GM21447 (cell line): ENCODE results near the gene MRPS14.
A peak's percentile ranks its signal among the peaks of the same experiment; 100 is the strongest.
"Not testable (repeated sequence)": the region's sequence is repeated elsewhere in the genome, so short reads cannot be mapped to it uniquely, and the experiment has no call there.

Experiments used
- ATAC-seq: cut with Tn5 transposase; IDR thresholded peaks from one replicate; pipeline ENCODE4 v1.9.1; 2021; ENCODE audit not compliant: unreplicated experiment

MRPS14 gene

DNA sequence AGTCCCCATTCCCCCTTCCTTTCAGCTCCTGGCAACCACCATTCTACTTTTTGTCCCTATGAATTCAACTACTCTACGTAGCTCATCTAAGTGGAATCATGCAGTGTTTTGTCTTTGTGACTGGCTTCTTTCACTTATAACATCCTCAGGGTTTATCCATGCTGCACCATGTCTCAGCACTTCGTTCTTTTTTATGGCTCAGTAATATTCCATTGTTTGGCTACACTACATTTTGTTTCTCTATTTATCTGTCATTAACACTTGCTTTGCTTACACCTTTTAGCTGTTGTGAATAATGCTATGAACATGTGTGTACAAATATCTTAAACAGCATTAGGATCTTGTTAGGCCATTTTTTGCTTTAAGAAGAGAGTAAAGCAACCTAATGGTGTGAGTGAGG, 1.5 kb upstream of the MRPS14 start:
- no peak for ATAC-seq

GRCh38 chr1:175023922-175024242, 657 bp upstream of the MRPS14 start:
- not testable (repeated sequence) for ATAC-seq

DNA sequence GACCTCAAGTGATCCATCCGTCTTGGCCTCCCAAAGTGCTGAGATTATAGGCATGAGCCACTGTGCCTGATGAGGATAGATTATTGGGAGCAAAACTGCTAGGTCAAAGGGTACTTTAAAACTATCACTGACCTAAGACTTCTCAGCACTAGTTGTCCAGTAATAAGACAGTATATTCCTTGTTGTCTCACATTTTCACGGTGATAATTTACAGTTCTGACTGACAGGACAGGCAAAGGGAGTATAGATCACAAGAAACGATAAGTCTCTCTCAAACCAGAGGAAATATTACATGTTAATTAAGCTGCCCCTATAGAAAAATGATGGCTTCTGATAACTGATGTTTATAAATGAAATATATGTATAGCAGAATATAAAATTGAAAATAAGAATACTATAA, 3.7 kb downstream of the MRPS14 start:
- no peak for ATAC-seq

GRCh38 chr1:175015243-175015642, 8.0 kb downstream of the MRPS14 start:
- no peak for ATAC-seq

DNA sequence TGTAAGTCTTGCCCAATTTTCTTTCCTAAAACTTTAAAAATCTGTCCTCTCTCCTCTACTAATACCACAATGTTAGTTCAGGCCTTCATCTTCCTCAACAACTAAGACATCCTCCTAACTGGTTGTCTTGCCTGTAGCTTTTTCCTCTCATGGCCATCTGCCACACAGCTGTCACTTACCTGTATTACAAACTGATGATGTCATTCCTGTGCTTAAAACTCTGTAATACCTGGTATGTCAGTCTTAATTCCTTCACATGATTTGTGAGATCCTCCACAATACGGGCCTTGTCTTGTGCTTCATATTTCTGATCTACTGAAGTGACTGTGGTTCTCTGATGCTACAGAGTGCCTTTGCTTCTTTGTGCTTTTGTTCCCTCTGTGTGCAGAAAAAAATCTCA, 9.8 kb downstream of the MRPS14 start:
- no peak for ATAC-seq

DNA sequence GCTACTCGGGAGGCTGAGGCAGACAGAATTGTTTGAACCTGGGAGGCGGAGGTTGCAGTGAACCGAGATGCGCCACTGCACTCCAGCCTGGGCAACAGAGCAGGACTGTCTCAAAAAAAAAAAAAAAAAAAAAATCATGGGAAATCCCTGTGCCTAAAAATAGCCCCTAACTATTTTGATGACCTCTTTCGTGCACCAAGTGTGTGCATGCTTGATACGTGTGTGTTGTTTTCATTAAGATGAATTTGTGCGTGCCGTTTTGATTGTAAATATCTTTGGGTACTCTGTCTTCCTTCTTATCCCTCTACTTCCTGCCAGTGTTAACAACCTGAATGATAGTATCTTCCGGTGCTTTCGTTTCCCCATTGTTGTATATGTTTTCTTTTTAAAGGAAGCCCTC, 13.7 kb downstream of the MRPS14 start:
- no peak for ATAC-seq

DNA sequence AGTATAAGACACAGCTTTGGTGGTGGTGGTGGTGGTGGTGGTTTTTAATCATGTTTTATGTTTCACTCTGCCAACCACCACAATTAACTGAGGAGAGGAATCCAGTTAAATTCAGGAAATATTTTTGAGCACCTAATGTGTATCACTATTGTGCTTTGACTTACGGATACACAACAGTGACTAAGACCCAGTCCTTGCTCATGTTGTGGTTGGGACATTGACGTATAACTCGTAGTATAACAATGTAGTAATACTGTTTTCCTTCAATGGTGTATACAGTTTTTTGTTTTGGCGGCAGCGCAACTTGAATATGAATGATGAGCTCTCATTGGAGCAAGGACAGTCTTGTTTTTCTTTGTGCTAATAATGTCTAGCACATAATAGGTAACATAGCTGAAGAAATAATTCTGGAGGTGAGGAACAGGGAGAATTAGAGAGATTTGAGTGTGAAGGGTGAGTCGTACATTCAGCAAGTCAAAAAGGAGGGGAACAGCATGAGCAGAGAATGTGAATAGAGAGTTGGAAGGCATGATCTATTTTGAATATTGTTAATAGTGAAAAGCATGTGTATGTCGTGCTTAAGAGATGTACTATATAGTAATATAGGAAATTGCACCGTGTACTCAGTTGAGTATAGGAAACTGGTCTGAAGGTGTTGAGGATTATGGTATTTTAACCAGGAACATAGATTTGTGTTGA, 18.0 kb downstream of the MRPS14 start:
- no peak for ATAC-seq

DNA sequence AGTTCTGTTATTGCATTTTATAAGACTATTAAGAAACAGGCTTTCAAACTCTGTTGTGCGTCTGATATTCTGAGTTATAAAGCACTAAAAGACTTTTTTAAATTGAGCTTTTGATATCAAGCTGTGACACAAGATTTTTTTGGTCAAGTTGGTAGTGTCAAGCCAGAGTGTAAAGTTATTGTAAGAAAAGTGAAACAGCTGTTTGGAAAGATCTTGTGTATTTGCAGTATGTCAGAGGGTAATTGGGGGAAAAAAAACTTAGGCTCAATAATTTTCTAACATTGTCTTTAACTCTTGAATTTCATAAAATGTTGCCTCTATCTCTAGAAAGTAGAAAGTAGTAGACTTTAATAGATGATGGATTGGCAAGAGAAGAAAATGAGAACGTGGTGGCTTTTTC, 19.7 kb downstream of the MRPS14 start:
- no peak for ATAC-seq

DNA sequence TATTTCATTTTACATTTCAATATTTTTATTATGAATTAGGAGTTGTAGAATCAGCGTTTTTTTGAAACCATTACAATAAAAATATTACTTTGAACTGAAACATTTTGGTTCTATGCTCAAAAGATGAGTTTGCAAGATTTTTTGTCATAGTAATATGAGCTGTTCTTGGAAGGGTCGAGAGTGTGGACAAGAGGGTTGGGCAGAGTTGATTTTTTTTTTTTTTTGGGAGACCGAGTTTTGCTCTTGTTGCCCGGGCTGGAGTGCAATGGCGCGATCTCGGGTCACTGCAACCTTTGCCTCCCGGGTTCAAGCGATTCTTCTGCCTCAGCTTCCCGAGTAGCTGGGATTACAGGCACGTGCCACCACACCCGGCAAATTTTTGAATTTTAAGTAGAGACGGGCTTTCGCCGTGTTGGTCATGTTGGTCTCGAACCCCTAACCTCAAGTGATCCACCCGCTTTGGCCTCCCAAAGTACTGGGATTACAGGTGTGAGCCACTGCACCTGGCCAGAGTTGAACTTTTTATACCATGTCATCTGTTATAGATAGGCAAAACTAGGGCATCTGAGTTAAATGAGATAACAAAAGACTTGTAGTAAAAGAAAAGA, 20.2 kb downstream of the MRPS14 start:
- no peak for ATAC-seq

GRCh38 chr1:175000697-175001187, 22.5 kb downstream of the MRPS14 start:
- ATAC-seq = no peak

GRCh38 chr1:174999936-175000696, 23.1 kb downstream of the MRPS14 start, which contains the start of gene CACYBP:
Gene CACYBP (plus strand): TSS chr1:174999947. CDS start chr1:175000181, 234 bp downstream.
- peak; percentile 5 for ATAC-seq

GRCh38 chr1:174999216-174999935, 23.8 kb downstream of the MRPS14 start:
- ATAC-seq = peak; percentile 69

DNA sequence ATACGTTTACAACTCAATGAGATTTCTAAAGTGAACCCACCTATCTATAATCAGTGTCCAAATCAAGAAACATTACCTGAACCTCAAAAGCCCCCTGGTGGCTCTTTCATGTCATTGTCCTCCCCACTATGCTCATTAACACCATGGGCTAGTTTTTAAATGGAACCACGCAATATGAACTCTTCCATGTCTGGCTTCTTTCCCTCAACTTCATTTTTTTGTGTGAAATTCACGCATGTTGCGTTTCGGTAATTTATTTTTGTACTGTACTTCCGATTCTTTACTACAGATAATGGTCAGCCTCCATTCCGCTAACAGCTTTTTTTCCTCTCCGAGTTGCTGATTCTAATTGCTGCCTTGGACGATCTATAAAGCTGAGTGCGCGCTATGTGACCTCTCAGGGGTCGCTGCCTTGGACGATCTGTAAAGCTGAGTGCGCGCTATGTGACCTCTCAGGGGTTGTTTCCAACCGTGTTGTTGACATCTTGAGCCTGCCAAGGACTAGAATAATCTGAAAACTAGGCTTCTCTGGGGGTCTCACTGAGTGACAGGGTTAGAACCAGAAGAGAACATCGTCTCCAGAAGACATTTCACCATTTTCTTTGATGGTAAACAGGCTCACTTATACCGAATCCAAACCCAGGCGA, 24.5 kb downstream of the MRPS14 start:
- ATAC-seq = no peak

GRCh38 chr1:174997041-174997440, 26.2 kb downstream of the MRPS14 start:
- no peak for ATAC-seq

- ATAC-seq = no peak
Observed at GRCh38 chr1:174996476-174996875, 26.7 kb downstream of the MRPS14 start.

DNA sequence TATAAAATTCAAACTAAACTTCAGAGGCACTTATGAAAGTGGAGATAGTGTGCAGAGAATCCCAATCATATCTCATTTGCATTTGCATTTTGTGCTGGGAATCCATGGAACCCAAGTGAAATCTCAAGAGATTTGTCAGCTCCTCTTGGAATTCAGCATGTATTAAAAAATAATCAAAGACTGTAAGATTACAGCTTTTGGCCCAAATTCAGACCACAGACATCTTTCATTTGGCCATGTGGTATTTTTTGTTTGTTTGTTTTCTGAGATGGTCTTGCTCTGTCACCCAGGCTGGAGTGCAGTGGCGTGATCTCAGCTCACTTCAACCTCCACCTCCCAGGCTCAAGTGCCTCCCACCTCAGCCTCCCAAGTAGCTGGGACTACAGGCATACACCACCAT, 27.3 kb downstream of the MRPS14 start:
- ATAC-seq = no peak

DNA sequence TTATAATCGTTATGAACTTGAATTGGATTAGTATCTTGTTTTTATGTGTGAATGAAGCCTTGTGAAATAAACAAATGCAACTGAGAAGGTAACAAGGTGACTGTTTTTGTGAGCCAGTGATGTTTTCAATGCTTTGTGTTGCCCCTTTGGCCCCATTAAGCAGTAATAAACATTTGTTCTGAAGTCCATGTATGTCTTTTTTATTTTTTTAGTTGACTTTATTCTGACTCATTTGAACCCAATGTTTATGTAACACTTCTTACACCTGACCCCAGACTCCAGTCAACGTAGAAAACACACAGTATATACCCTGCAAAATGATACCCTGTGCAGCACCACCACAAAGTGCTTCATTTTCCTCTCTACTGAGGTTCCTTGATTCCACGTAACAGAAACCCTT, 28.1 kb downstream of the MRPS14 start:
- no peak for ATAC-seq

DNA sequence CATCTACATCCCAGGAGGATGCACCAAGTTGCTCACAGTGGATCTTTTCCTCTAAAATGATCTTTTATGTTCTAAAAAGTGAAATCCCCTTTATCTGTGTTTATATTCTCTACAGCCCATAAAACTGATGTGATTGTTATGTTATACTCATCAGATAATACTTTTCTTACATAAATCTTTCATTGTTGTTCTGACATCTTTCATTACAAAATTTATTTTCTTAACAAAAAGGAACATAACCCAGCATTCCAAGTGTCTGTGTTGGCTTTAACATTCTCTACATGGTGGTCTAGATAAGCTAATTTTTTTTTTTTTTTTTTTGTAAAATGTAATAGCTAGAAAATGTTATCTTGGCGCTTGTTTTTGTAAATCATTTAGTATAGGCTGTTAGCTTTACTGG, 31.8 kb downstream of the MRPS14 start:
- ATAC-seq = no peak

- ATAC-seq = no peak
Observed at GRCh38 chr1:174990382-174990999, 32.7 kb downstream of the MRPS14 start.

DNA sequence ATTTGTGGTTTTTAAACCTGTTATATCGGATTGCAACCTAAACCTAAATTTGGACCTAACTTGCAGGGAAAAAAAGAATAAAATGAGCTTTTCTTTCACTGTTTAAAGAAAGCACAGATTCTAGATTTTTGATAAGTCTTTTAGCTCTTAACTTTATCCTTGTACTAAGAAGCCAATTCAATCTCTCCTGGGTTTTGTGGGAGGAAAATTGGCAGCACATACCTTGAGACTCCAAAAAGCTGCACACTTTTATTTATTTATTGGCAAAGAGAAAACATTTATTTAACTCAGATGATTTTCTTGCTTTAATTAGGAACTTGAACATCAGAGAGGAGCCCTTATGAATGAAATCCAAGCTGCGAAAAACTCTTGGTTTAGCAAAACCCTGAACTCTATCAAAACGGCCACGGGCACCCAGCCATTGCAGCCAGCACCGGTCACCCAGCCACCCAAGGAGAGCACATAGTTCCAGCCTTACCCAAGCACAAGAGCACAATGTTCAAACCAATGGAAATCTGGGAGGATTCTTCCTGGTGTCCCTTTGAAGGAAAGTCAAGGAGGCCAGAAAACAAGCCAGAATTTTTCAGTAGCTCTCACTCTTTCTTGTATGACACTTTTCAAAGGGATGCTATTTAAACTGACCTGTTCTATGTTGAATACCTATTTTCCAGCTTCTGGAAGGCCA, 33.5 kb downstream of the MRPS14 start:
- no peak for ATAC-seq
